Femur (tissue), 1 donor: ENCODE results near the gene TCHP.

Source experiments
- DNase-seq: peaks from one replicate; pipeline ENCODE4 v3.0.0-alpha.2; 2017

The TCHP gene

DNA sequence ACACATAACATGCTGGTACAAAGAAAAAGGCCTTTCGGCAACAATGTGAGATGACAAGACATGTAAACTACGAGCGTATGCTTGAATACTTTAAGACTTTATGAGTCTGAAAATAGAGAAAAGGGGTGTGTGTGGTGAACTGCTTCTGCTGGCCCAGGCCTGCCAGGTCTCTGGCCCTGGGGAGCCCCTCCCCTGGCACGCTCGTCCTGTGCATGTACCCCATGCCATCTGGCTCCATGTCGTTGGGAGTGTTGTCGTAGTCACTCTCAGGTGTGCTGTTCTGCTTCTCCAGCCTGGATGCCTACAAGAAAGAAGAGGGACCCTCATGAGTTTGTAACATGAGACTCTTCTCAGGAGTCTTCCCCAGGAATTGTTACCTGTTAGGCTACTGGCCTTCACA lies 38.9 kb downstream of the TCHP start:
- DNase-seq: no peak

DNA sequence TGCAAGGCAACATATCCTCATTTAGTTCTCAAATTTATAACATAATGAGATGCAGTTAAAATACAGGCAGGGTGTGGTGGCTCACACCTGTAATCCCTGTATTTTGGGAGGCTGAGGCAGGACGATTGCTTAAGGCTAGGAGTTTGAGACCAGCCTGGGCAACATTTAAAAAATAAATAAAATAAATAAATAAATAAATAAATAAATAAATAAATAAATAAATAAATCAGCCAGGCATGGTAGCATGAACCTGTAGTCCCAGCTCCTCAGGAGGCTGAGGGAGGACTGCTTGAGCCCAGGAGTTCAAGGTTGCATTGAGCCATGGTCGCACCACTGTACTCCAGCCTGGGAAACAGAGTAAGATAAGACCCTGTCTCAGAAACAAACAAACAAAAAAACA lies 39.4 kb downstream of the TCHP start:
- no peak for DNase-seq

DNA sequence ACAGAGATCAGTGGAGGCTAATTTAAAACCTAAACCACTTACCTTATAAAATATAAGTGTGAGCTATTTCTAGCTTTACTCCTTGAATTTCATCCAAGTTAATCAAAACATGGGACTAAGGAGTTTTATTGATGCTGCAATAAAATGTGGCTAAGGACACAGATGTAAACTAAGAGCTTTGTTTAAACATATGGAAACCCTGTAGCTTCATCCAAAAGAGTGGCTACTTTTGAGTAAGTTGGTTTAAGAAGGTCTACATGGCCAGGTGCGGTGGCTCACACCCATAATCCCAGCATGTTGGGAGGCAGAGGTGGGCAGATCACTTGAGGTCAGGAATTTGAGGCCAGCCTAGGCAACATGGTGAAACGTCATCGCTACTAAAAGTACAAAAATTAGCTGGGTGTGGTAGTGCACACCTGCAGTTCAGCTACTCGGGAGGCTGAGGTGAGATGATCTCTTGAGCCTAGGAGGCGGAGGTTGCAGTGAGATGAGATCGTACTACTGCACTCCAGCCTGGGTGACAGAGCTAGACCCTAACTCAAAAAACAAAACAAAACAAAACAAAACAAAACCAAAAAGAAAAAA lies 40.4 kb downstream of the TCHP start:
- no peak for DNase-seq

DNA sequence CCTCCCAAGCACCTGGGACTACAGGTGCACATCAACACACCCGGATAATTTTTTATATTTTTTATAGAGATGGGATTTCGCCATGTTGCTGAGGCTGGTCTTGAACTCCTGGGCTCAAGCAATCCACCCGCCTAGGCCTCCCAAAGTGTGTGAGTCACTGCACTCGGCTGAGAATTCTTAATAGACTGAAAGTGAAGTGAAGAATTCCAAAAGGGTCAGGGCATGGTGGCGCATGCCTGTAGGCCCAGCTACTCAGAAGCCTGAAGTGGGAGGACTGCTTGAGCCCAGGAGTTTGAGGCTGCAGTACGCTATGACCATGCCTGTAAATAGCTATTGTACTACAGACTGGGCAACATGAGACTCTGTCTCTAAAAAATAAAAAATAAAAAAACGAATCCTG lies 43.7 kb downstream of the TCHP start:
- no peak for DNase-seq

DNA sequence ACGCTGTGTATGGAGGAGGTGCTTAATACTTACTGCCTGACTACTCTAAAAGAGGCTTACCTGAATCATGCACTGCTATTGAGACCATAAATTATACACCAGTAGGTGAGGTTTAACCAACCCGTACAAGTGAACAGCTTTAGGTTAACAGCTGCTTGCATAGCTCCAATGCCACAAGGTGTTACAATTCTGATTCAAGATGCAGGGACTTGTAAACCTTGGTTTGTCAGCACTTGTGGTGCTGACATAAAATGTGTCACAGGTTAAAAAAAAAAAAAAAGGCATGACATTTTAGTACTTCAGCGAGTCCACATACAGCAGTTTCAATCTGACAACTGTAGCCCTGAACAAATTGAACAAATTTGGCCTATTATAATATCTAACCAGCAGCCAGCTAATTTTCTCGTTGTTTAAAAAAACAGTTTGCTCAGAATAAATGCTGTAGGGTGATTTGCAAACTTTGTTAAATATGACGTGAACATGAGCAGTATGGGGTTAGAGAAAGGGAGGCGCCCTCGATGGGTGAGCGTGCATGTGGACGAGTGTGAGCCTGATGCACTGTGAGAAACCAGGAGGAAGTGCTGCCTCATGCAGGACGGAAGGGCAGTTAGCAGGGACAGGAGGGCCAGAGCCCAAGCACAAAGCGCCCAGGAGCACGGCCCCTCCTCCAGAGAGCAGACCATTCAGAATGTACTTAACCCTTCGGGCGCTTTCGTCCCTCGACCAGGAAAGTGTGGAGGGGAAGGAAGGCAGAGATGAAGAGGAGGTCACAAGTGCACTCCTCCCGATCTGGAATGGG lies 44.7 kb downstream of the TCHP start:
- no peak for DNase-seq

DNA sequence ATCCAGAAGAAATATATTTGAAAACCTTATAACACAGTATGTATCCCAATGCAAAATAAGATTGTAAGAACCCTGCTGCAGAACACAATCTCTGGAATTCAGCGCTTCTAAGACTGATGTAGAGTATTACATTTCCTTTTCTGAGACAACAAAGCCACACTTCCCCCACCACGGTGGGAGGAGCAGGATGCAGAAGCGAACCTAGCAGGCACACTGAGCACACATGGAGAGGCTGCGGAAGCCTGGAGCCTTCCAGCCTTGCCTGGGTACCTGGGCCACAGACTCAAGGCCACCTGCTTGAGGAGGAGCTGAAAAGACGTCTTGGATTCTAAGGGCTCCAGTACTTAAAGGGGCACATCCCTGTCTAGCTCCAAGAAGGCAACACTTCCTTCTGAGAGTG lies 46.4 kb downstream of the TCHP start:
- DNase-seq: peak; percentile 44

DNA sequence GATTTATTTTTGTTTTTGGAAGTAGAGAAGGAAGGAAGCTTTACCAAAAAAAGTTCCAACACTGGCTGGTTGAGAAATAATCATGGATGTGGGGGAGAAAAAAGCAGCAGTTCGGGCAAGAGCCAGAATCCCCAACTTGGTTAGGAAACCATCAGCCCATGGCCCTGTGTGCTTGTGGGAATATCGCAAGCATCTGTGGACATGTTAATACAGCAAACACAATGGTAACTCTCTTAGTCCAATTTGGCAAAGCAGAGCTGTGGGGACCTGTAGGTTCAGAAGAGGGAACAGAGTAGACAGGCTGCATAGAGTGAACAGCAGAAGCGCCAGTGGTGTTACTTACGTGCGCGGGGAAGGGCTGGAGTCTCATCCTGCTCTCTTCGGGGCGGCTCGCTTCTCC lies 46.8 kb downstream of the TCHP start:
- DNase-seq: no peak

DNA sequence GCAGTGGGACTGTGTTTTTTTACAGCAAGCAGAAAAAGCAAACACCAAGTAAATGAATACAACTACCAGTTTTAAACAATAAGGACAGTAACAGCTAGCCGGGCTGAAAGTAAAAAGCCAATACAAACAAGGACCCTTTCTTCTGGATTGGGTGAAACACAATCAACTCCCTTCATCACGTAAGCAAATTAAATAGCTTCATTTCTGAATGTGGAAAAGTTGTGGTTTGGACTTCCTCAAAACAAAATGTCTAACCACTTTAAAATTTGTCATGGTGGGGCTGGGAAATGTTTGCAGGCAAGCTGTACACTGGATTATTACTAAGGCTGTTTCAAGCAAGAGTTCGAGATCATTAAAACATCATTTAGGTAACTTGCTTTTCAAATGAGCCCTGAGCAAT lies 47.4 kb downstream of the TCHP start:
- no peak for DNase-seq

DNA sequence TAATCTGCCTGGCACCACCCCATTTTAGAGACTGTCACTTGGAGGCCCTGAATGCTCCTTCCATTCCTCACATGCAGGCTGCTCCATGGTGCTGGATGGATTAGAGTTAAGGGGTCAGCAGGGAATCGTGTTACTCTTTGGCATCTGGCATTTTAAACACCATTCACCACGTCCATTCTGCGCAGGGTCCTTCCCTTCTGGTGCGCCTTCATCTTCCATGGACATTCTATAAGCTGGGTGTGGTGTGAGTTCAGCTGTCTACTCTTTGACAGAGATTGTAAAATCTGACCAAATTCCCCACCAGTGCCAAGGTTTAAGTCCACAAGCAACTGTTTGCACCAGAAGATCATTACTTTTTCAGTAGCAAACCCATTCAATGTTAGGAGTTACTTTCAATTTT lies 48.3 kb downstream of the TCHP start:
- DNase-seq: peak; percentile 47

DNA sequence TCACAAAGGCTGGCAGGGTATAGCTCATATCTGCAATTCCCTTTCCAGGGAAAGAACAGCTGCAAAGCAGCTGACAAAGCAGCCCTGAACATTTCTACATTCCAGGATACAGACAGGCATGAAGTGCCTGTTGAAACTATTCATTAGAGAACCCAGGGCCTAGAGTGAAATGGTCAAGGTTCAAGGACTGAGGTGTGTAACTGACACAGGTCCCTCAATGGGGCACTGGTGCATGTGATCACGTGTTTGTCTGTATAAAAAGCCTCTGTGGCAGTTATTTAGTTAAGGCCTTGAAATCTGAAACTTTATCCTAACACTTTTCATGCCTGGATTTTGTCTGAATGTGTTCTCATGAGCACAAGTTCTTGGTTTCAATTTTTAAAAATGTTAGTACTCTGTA lies 49.0 kb downstream of the TCHP start:
- peak; percentile 59 for DNase-seq

DNA sequence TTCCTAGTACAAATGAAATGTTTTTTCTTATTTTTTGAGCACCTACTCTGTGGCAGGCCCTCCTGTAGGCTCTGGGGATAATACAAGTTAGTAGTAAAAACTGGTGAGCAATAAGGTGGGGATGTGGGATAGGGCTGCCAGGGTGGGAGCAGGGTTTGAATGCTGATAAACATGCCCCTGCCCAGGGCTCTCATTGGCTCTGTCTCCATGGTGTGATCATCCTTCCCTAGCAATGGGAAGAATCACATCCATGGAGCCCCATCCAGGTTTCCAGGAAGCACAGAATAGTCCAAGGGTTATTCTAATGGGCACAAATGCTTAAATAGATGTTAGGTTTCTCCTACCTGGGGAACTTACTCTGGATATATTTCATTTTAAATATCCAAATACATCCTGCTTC lies 50.6 kb downstream of the TCHP start:
- no peak for DNase-seq

DNA sequence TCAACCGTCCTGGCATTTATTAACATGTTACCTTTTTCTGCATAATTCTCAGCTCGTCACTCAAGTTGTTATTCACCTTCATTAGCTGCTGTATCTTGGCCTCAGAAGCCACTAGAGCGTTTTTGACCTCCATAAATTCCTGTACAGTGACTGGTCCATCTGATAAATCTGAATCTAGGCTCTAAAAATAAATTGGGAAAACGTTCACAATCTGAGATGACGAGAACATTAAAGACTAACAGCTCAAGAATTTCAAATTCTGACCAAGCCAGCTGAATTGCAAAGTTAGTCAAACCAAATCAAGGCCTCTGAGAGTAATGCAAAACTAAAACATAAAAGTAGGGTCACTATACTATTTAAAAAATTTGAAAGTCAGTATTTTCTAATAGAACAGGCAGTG lies 51.1 kb downstream of the TCHP start:
- DNase-seq: no peak

DNA sequence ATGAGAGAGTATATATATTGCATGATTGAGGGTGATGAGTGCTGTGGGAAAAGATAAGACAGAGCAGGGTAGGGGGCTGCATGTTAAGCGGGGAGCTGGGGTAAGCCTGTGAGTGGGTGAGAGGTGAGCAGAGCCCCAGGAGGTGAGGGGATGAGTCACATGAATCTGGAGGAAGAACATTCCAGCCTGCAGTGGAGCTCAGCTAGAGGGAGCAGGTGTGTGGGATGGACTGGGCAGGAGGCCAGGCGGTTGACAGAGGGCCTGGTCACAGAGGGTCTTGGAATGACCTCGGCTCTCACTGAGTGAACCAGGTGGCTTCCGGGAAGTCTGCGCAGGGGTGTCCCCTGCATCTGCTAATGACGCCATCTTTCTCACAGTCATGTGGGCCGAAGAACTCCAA lies 51.7 kb downstream of the TCHP start:
- DNase-seq: peak; percentile 66

DNA sequence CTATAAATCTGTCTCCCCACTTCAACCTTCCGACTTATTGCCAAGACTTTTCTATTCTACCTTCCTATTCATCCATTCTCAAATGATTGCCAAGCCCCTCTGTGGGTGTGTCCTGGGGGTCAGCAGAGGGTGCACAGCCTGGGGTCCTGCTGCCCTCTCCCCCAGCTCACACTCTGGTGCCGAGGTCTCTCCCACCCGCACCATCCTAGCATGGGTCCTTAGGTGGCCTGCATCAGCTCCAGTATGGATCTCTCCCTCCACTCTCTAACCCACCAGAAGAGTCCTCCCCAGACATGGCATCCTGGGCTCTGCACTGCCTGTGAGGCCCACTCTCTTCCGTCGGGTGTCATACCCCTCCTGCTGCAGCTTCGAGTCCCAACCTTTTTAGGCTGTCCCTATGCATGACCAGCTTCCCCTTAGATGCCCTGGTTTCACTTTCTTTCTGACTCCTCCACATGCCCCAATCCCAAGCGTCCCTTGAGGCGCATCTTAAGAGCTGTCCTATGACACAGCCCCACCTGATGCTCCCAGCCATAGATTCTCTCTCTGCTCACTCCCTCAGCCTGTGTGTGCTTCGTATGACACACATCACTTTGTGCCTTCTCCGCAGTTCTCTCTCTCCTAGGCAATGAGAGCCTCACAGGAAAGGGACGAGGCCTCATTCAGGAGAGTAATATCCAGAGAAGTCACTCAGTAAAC lies 52.2 kb downstream of the TCHP start:
- DNase-seq: no peak

DNA sequence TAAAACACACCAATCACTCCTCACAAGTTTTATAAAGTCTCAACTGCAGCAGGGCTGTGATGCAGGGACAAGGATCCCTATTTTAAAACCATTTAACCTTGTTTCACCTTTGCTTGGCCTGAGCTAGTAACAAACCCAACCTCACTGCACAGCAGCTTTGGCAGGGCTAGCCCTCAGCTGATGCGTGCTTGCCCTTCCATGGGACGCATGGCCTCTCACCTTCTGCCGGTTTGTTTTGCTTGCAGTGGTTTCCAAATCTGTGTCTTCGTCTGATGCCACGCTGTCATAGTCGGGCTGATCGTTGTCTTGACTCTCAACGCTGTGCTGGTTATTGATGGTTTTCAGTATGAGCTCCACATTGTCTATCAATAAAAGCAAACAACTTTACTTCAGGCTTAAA lies 52.8 kb downstream of the TCHP start:
- DNase-seq: no peak

DNA sequence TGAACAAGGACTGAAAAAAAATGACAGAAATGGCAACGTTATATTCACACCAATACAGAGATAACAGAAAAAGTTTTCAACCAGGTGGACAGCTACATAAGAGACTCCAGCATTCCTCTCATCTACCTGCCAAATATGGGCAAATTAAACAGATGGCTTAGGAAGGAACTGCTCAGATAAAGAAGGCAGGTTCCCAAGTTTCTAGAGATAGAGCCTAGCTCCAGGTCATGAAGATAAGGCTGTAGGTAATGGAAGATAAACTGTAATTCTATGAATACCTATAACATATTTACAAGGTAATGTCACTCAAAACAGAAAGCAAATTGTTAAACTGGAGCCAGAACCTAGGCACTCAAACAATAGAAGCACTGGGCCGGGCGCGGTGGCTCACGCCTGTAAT lies 53.6 kb downstream of the TCHP start:
- DNase-seq: no peak

DNA sequence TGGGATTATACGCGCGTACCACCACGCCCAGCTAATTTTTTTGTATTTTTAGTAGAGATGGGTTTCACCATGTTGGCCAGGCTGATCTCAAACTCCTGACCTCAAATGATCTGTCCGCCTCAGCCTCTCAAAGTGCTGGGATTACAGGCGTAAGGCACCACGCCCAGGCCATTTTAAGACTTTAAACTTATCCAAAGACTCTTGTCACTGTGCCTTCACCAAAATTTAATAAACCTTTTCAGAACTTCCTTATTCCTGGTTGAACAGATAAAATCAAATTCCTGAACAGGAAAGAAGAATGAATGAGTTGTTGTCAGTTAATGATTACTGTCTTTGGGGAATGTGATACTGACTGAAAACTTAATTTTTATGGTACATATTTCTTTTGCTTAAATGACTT lies 58.3 kb downstream of the TCHP start:
- DNase-seq: no peak

DNA sequence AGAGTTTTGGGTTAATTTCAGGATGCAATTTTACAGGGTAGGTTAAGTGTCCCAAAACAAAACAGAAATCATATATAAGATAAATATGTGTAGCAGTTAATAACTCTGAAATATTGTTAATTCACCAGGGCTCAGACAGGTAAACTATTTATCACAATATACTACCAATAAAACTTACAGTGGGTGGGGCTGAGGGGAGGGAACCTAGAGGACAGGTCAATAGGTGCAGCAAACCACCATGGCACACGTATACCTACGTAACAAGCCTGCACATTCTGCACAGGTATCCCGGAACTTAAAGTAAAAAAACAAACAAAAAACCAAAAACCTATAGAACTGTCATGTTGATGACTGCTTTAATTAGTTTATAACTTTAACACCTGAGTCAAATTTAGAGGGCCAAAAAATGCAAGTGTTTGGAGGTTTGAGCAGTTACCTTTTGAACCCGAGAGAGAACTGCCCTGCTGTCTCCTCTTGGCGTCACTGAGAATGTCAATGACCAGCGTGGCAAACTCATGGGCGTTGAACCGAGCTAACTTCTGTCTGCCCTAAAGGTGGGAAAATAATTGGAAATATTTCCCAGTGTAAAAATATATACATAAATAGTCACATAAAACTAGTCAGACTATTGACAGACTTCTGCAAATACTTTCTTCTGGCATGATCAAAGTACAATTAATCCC lies 59.5 kb downstream of the TCHP start:
- DNase-seq: no peak

DNA sequence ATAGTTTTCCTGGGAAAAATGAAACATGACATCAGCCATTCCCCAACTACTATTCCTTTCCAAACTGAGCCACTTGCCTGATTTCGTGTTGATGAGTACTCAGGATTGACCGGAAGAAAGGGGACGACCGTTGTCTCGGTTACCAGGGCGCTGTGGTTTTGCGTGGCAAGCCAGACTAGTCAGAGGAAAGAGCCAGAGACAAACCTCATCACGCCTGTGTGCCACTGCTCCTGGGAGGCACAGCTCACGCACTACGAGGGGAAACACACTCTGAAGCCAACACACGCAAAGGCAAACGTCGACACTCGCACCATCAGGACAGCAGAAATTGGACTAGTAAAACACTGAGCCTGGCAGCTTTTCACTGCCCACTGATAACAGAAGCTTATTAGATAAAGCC lies 61.1 kb downstream of the TCHP start:
- no peak for DNase-seq

DNA sequence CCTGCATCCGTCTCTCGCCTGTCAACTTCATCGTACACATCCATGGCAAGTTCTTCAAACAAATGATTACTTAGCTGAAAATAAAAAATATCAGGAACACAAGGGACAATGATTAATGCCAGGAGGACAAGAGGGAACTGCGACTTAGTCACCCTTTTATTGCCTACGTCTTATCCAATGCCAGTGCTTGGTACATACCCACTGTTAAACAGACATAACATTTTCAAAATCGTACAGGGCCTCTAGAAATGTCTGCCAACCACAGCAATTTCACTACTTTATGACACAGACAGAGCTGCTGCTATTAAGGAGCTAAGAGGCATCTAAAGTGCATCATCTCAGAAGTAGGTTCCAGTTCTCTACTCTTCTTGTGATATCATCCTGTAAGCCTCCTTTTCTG lies 61.5 kb downstream of the TCHP start:
- DNase-seq: no peak

DNA sequence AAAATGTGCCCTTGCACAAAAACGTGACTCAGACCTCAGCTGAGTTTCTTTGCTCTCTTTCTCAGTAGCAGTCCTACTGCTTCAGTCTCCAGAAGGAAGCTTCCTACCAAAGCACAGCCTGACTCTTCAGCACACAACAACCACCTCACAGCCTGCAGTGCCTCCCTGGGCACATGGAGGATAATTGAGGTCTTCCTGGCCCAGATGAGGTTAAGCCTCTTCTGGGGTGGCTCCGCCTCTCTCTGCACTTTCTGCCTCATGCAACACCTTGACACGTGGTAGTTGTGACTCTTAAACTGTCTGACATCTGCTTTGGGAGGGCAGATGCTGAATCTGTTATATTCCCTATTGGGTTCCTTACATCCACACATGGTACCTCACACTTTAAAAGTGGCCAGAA lies 62.3 kb downstream of the TCHP start:
- no peak for DNase-seq

DNA sequence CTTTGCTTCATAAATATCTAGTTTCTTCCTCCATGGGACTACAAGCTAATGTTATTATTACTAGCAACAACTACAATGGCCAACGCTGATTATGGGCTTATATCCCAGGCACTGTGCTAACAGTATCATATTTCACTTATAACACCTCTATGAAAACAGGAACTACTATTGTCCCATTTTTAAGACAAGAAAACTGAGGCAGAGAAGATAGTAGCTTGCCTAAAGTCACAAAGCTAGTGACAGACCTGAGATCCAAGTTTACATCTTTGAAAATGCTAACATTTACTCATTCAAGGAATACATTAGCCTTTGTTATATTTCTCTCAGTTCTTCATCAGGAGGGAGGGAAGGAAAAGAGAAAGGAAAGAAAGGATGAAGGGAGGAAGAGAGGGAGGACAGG lies 63.3 kb downstream of the TCHP start:
- DNase-seq: no peak

DNA sequence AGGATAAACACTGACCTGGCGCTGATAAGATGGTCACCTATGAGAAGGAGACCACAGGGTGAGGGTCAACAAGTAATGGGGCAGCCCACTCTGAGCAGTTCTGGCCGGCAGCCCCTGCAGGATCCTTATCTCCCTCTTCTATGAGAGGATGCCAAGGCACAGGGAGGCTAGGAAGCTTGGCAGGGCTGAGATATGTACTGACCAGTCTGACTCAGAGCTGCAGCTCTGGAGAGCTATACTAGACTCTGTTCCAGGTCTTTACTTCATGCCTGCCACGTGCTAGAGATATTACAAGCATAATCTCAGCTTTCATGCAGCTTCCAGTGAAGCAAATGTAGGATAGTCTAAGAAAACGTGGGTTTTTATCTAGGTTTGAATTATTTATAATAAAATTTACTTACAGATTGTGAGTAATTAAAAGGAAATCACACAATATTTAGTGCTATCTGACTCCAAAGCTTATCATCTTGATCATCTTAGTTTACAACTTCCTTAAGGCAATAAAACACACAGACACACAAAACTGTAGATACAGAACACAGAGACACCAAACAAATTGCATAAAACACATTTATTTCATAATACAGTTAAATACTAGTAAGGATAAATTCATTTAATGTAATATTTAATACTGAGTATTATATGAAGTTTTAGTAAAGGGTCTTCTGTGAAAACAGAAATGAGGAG lies 63.8 kb downstream of the TCHP start:
- DNase-seq: no peak
